ENCODE data around the gene GPR137B.
"Not testable (repeated sequence)": the region's sequence is repeated elsewhere in the genome, so short reads cannot be mapped to it uniquely, and the experiment has no call there.

Gene GPR137B

DNA sequence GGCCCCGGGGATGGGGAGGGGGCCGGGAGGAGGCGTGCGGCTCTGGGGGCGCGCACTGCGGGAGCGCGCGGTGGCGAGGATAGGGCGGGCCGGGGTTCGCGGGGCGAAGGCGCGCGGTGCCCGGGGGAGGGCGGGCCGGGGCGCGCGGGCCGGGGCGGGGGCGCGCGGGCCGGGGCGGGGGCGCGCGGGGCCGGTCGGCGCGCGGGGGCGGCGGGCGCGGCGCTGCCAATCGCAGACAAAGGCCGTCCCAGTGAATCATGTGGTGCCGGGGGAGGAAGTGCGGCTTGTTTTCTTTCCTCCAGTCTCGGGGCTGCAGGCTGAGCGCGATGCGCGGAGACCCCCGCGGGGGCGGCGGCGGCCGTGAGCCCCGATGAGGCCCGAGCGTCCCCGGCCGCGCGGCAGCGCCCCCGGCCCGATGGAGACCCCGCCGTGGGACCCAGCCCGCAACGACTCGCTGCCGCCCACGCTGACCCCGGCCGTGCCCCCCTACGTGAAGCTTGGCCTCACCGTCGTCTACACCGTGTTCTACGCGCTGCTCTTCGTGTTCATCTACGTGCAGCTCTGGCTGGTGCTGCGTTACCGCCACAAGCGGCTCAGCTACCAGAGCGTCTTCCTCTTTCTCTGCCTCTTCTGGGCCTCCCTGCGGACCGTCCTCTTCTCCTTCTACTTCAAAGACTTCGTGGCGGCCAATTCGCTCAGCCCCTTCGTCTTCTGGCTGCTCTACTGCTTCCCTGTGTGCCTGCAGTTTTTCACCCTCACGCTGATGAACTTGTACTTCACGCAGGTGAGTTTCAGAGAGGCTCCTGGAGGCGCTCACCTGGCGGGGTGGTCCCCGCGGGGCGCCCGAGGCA is at the start of gene GPR137B:
Gene GPR137B (plus strand): TSS at position 287 of the 851 bp plus-strand sequence. CDS start 84 bp downstream, at position 371.
- DNase-seq (ENCODE audit: low spot score), result peak; percentile 95
- no peak for TF ChIP-seq CTCF (IDR thresholded peaks at IDR 0.05; ENCODE audit: extremely low read depth, missing control alignments)

GRCh38 chr1:236092899-236093298 is 49.4 kb upstream of the GPR137B start:
- no peak for TF ChIP-seq CTCF (IDR thresholded peaks at IDR 0.05; ENCODE audit: extremely low read depth, missing control alignments)
- DNase-seq (ENCODE audit: low spot score), result no peak

DNA sequence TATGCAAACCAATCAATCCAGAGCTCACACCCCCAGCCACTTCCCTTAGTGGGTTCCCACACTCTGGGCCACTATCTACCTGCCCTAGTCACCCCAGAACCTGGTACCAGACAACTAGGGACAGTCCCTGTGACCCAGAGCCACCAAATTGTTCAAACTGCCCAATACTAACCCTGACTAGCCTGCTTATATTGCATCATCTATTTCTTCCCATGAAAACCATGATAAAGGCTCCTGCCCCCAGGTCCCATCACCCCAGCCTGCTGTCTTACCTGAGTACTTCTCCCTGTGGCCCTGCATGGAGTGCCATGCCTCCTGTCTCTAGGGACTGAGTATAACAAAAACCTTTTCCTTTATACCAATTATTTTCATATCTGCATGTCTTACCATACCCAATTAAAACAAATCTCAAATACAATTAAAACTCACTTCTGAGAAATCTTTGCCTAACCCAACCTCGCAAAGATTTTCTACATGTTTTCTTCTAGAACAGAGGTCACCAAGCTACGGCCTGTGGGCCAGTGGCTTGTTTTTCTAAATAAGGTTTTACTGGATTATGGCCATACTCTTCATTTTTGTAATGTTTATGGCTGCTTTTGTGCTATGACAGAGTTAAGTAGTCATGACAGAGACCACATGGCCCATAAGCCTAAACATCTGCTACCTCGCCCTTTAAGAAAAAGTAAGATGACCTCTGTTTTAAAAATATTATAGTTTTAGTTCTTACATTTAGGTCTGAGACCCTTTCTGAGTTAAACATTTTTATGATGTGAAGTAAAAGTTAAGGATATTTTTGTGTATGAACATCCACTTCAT is 46.4 kb upstream of the GPR137B start:
- DNase-seq (ENCODE audit: low spot score), result no peak
- no peak for TF ChIP-seq CTCF (IDR thresholded peaks at IDR 0.05; ENCODE audit: extremely low read depth, missing control alignments)

GRCh38 chr1:236096660-236097482 is 45.5 kb upstream of the GPR137B start:
- not testable (repeated sequence) for DNase-seq (ENCODE audit: low spot score)

GRCh38 chr1:236098267-236098666 is 44.1 kb upstream of the GPR137B start:
- no peak for TF ChIP-seq CTCF (IDR thresholded peaks at IDR 0.05; ENCODE audit: extremely low read depth, missing control alignments)
- no peak for DNase-seq (ENCODE audit: low spot score)

GRCh38 chr1:236099355-236099974 is 42.9 kb upstream of the GPR137B start:
- no peak for DNase-seq (ENCODE audit: low spot score)
- TF ChIP-seq CTCF (IDR thresholded peaks at IDR 0.05; ENCODE audit: extremely low read depth, missing control alignments), result no peak

- no peak for TF ChIP-seq CTCF (IDR thresholded peaks at IDR 0.05; ENCODE audit: extremely low read depth, missing control alignments)
- DNase-seq (ENCODE audit: low spot score), result no peak
These were observed 41.5 kb upstream of the GPR137B start for GRCh38 chr1:236100799-236101198.
